ENCODE measurements around the gene FKBP14. TPM values are rescaled to one million over a fixed set of nuclear protein-coding genes. Genes with fewer than 3 reads are reported as not detected.

FKBP14 gene
- total and polyA plus RNA-seq, 2 of the 8 experiments (the other 6 are each of a cell fraction or from before 2014, with no cell fraction given): 3.2 to 20.7 TPM

DNA sequence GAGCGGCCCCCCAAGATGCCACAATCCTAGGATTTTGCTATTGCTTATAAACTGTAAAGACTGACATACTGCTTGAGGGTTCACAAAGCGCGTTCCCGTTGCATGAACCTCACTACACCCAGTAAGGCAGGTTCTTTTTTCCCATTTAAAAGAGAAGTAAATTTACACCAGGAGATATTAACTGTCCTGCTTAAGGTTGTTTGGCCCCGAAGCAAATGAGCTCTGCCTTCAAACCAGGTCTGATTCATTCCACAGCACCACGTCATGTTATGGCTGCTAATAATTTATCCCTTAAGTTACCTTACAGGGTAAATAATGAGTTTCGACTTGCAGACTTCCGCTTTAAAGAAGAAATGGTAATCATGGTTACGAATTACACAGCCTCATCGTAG lies 559 bp upstream of the FKBP14 start (continued):
- TF ChIP-seq USF2 (IDR thresholded peaks at IDR 0.05; ENCODE audit: low read length) (no peak), TAF7 (optimal IDR thresholded peaks at IDR 0.05; ENCODE audit: borderline replicate concordance, low read depth, low read length) (no peak), SIN3A (conservative IDR thresholded peaks at IDR 0.05 in 1 of 2, IDR thresholded peaks at IDR 0.05 in 1 of 2; ENCODE audit: low read depth in 1 of 2, low read length in 2 of 2) (no peak), POU5F1 (IDR thresholded peaks at IDR 0.05; ENCODE audit: low read depth, low read length) (no peak), BACH1 (IDR thresholded peaks at IDR 0.05; ENCODE audit: low read length) (no peak), SUZ12 (IDR thresholded peaks at IDR 0.05; ENCODE audit: low read length) (no peak), HDAC2 (IDR thresholded peaks at IDR 0.05; ENCODE audit: borderline replicate concordance in 1 of 2, low read depth in 2 of 2, low read length in 2 of 2) (no peak), TEAD4 (IDR thresholded peaks at IDR 0.05; ENCODE audit: low read depth, low read length) (no peak)
- TF ChIP-seq, protein P1, sequence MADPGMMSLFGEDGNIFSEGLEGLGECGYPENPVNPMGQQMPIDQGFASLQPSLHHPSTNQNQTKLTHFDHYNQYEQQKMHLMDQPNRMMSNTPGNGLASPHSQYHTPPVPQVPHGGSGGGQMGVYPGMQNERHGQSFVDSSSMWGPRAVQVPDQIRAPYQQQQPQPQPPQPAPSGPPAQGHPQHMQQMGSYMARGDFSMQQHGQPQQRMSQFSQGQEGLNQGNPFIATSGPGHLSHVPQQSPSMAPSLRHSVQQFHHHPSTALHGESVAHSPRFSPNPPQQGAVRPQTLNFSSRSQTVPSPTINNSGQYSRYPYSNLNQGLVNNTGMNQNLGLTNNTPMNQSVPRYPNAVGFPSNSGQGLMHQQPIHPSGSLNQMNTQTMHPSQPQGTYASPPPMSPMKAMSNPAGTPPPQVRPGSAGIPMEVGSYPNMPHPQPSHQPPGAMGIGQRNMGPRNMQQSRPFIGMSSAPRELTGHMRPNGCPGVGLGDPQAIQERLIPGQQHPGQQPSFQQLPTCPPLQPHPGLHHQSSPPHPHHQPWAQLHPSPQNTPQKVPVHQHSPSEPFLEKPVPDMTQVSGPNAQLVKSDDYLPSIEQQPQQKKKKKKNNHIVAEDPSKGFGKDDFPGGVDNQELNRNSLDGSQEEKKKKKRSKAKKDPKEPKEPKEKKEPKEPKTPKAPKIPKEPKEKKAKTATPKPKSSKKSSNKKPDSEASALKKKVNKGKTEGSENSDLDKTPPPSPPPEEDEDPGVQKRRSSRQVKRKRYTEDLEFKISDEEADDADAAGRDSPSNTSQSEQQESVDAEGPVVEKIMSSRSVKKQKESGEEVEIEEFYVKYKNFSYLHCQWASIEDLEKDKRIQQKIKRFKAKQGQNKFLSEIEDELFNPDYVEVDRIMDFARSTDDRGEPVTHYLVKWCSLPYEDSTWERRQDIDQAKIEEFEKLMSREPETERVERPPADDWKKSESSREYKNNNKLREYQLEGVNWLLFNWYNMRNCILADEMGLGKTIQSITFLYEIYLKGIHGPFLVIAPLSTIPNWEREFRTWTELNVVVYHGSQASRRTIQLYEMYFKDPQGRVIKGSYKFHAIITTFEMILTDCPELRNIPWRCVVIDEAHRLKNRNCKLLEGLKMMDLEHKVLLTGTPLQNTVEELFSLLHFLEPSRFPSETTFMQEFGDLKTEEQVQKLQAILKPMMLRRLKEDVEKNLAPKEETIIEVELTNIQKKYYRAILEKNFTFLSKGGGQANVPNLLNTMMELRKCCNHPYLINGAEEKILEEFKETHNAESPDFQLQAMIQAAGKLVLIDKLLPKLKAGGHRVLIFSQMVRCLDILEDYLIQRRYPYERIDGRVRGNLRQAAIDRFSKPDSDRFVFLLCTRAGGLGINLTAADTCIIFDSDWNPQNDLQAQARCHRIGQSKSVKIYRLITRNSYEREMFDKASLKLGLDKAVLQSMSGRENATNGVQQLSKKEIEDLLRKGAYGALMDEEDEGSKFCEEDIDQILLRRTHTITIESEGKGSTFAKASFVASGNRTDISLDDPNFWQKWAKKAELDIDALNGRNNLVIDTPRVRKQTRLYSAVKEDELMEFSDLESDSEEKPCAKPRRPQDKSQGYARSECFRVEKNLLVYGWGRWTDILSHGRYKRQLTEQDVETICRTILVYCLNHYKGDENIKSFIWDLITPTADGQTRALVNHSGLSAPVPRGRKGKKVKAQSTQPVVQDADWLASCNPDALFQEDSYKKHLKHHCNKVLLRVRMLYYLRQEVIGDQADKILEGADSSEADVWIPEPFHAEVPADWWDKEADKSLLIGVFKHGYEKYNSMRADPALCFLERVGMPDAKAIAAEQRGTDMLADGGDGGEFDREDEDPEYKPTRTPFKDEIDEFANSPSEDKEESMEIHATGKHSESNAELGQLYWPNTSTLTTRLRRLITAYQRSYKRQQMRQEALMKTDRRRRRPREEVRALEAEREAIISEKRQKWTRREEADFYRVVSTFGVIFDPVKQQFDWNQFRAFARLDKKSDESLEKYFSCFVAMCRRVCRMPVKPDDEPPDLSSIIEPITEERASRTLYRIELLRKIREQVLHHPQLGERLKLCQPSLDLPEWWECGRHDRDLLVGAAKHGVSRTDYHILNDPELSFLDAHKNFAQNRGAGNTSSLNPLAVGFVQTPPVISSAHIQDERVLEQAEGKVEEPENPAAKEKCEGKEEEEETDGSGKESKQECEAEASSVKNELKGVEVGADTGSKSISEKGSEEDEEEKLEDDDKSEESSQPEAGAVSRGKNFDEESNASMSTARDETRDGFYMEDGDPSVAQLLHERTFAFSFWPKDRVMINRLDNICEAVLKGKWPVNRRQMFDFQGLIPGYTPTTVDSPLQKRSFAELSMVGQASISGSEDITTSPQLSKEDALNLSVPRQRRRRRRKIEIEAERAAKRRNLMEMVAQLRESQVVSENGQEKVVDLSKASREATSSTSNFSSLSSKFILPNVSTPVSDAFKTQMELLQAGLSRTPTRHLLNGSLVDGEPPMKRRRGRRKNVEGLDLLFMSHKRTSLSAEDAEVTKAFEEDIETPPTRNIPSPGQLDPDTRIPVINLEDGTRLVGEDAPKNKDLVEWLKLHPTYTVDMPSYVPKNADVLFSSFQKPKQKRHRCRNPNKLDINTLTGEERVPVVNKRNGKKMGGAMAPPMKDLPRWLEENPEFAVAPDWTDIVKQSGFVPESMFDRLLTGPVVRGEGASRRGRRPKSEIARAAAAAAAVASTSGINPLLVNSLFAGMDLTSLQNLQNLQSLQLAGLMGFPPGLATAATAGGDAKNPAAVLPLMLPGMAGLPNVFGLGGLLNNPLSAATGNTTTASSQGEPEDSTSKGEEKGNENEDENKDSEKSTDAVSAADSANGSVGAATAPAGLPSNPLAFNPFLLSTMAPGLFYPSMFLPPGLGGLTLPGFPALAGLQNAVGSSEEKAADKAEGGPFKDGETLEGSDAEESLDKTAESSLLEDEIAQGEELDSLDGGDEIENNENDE (IDR thresholded peaks at IDR 0.05; ENCODE audit: insufficient replicate concordance, low read length): no peak

All from H1 (cell line).